ENCODE measurements around the gene NSD1.
"Not testable (repeated sequence)": the region's sequence is repeated elsewhere in the genome, so short reads cannot be mapped to it uniquely, and the experiment has no call there.

Gene NSD1

GRCh38 chr5:177328545-177329231 is 195.1 kb downstream of the NSD1 start:
- no peak for DNase-seq (ENCODE audit: low read depth, low spot score)

GRCh38 chr5:177329883-177330282 is 196.3 kb downstream of the NSD1 start:
- DNase-seq (ENCODE audit: low read depth, low spot score): no peak

GRCh38 chr5:177330991-177331842 is 197.6 kb downstream of the NSD1 start:
- DNase-seq (ENCODE audit: low read depth, low spot score): no peak

- no peak for DNase-seq (ENCODE audit: low read depth, low spot score)
These were observed 198.7 kb downstream of the NSD1 start for GRCh38 chr5:177332031-177332895.

- DNase-seq (ENCODE audit: low read depth, low spot score): no peak
These were observed 199.3 kb downstream of the NSD1 start for GRCh38 chr5:177332896-177333260.

- DNase-seq (ENCODE audit: low read depth, low spot score): no peak
These were observed 200.0 kb downstream of the NSD1 start for GRCh38 chr5:177333420-177334154.

GRCh38 chr5:177334155-177334551 is 200.6 kb downstream of the NSD1 start:
- DNase-seq (ENCODE audit: low read depth, low spot score): no peak

- DNase-seq (ENCODE audit: low read depth, low spot score): no peak
These were observed 201.5 kb downstream of the NSD1 start for GRCh38 chr5:177334781-177335700.

- no peak for DNase-seq (ENCODE audit: low read depth, low spot score)
These were observed 202.1 kb downstream of the NSD1 start for GRCh38 chr5:177335701-177336065.

- peak; percentile 35 for DNase-seq (ENCODE audit: low read depth, low spot score)
These were observed 202.5 kb downstream of the NSD1 start for GRCh38 chr5:177336112-177336511.

GRCh38 chr5:177336603-177337494 is 203.3 kb downstream of the NSD1 start:
- DNase-seq (ENCODE audit: low read depth, low spot score): no peak

- DNase-seq (ENCODE audit: low read depth, low spot score): no peak
These were observed 204.9 kb downstream of the NSD1 start for GRCh38 chr5:177338251-177339106.

GRCh38 chr5:177339107-177339638 is 205.6 kb downstream of the NSD1 start:
- DNase-seq (ENCODE audit: low read depth, low spot score): no peak

GRCh38 chr5:177343000-177343399 is 209.4 kb downstream of the NSD1 start:
- not testable (repeated sequence) for DNase-seq (ENCODE audit: low read depth, low spot score)

- DNase-seq (ENCODE audit: low read depth, low spot score): no peak
These were observed 210.2 kb downstream of the NSD1 start for GRCh38 chr5:177343777-177344176.

GRCh38 chr5:177344891-177345290 is 211.3 kb downstream of the NSD1 start:
- no peak for DNase-seq (ENCODE audit: low read depth, low spot score)

GRCh38 chr5:177346820-177347219 is 213.2 kb downstream of the NSD1 start:
- DNase-seq (ENCODE audit: low read depth, low spot score): no peak

- no peak for DNase-seq (ENCODE audit: low read depth, low spot score)
These were observed 214.1 kb downstream of the NSD1 start for GRCh38 chr5:177347699-177348098.

All from ELF-1 (cell line).